SU-DHL-6 (cell line): Measurements from ENCODE around the gene HOMER2.

Experiments used
- H2AFZ ChIP-seq: fragments of 200-600 bp; sonication (generic); 2 replicates; pipeline ENCODE4 v1.6.1; 2014; ENCODE audit warnings: low read depth, mild to moderate bottlenecking, moderate library complexity, mixed read lengths, antibody characterized with exemption, low read length; ENCODE audit not compliant: severe bottlenecking
- H3F3A ChIP-seq: fragments of 200-600 bp; shearing (Covaris generic); 2 replicates; pipeline ENCODE4 v1.6.0; 2016; ENCODE audit warnings: antibody characterized with exemption, mild to moderate bottlenecking; ENCODE audit not compliant: insufficient read depth
- H3K27ac ChIP-seq: fragments of 200-600 bp; sonication (generic); 2 replicates; pipeline ENCODE4 v1.5.1; 2016; ENCODE audit warnings: low read depth, mild to moderate bottlenecking, low read length, moderate library complexity, mixed read lengths
- H3K27me3 ChIP-seq: fragments of 200-600 bp; sonication (generic), shearing (Covaris generic); 2 replicates; pipeline ENCODE4 v1.6.0; 2014; ENCODE audit warnings: mild to moderate bottlenecking, low read length
- H3K36me3 ChIP-seq: fragments of 200-600 bp; sonication (generic); 2 replicates; pipeline ENCODE4 v1.6.1; 2014; ENCODE audit warnings: mild to moderate bottlenecking, low read length, mixed read lengths
- H3K4me2 ChIP-seq: fragments of 300-600, 200-600 bp; shearing (Covaris generic), sonication (generic); 2 replicates; pipeline ENCODE4 v1.6.0; 2014; ENCODE audit warnings: low read length, low read depth, mild to moderate bottlenecking; ENCODE audit not compliant: poor library complexity, severe bottlenecking
- H3K4me3 ChIP-seq: fragments of 200-600 bp; sonication (generic); 2 replicates; pipeline ENCODE4 v1.5.1; 2014; ENCODE audit warnings: antibody characterized with exemption, low read length, mild to moderate bottlenecking, mixed read lengths; ENCODE audit not compliant: insufficient read depth, poor library complexity, severe bottlenecking
- H3K79me2 ChIP-seq: fragments of 200-600 bp; sonication (generic); 2 replicates; pipeline ENCODE4 v1.6.1; 2014; ENCODE audit warnings: mild to moderate bottlenecking, low read length, moderate library complexity; ENCODE audit not compliant: insufficient read depth
- H3K9ac ChIP-seq: fragments of 200-600 bp; sonication (generic); 2 replicates; pipeline ENCODE4 v1.7.0; 2014; ENCODE audit warnings: mild to moderate bottlenecking, low read length
- H3K9me2 ChIP-seq: fragments of 200-600 bp; sonication (generic); replicated peaks from 2 replicates; pipeline ENCODE4 v1.6.1; 2014; ENCODE audit warnings: low read length; ENCODE audit not compliant: insufficient read depth
- H3K9me3 ChIP-seq: fragments of 200-600 bp; sonication (generic); 2 replicates; pipeline ENCODE4 v1.6.1; 2014; ENCODE audit warnings: low read length, mixed read lengths; ENCODE audit not compliant: insufficient read depth
- H4K20me1 ChIP-seq: fragments of 200-600 bp; sonication (generic); 2 replicates; pipeline ENCODE4 v1.6.1; 2014; ENCODE audit warnings: low read depth, mild to moderate bottlenecking, antibody characterized with exemption, low read length, moderate library complexity, mixed read lengths
- EZH2phosphoT487 ChIP-seq: fragments of 200-600 bp; sonication (generic), shearing (Covaris generic); conservative IDR thresholded peaks from 2 replicates; pipeline ENCODE4 v1.6.1; 2018; ENCODE audit warnings: mild to moderate bottlenecking, antibody characterized with exemption, low read length, moderate library complexity, mixed read lengths
- TF ChIP-seq, protein P1 (sequence below): fragments of 200-600 bp; sonication (generic); IDR thresholded peaks from one replicate; pipeline ENCODE4 v1.5.1; 2017; ENCODE audit warnings: antibody characterized with exemption, mild to moderate bottlenecking, low read length, moderate library complexity; ENCODE audit not compliant: insufficient read depth, poor library complexity, severe bottlenecking

HOMER2 gene

DNA sequence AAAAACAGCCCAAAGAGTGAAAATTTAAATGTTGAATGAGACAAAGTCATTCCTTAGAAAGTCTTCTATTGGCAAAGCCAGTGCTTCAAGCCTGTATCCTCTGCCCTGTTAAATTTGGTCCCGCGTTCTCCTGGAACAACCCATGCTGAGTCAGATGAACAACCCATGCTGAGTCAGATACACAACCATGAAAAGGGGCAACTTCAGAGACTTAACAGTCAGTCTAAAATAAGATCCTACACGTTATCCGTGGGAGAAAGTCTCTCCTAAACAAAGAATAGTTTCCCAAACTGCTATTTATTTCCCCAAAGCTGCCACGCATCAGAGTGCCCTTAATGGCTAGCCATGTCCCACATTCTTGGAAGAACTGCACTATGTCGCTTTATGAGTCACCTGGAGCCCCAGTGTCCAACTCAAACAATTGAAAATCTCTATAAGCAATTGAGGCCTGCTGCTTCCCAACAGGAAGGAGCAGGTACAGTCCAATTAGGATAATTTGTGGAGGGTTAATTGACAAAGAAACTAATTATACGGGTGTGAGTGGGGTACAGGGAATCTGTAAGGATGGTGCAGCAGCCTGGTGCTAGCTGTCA is 77.0 kb downstream of the HOMER2 start:
- H3K4me2 ChIP-seq = no peak overlapping the region

DNA sequence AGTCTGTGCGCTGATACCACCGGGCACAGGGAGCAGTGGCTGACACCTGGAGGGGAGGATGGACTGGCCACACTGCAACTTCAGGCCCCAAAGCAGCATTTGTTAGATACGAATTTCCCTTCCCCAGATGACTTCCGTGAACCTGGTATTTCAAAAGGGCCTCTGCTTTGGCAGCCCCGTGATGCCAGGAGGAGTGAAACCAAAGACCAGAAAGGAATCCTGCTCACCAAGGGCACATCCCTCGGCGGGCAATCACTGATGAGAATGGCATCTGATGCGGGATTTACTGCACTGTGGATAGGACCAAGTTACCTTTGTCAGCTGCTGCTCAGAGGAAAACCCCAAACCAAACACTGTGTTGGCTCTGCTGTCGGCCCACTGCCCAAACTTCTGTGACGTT is 77.6 kb downstream of the HOMER2 start:
- H3K9me3 ChIP-seq = no peaks in the 10 kb centered on the region
- H3K4me3 ChIP-seq = no peak overlapping the region
- H3F3A ChIP-seq = no peaks in the 10 kb centered on the region
- H3K36me3 ChIP-seq = no peaks in the 10 kb centered on the region
- TF ChIP-seq, protein P1, sequence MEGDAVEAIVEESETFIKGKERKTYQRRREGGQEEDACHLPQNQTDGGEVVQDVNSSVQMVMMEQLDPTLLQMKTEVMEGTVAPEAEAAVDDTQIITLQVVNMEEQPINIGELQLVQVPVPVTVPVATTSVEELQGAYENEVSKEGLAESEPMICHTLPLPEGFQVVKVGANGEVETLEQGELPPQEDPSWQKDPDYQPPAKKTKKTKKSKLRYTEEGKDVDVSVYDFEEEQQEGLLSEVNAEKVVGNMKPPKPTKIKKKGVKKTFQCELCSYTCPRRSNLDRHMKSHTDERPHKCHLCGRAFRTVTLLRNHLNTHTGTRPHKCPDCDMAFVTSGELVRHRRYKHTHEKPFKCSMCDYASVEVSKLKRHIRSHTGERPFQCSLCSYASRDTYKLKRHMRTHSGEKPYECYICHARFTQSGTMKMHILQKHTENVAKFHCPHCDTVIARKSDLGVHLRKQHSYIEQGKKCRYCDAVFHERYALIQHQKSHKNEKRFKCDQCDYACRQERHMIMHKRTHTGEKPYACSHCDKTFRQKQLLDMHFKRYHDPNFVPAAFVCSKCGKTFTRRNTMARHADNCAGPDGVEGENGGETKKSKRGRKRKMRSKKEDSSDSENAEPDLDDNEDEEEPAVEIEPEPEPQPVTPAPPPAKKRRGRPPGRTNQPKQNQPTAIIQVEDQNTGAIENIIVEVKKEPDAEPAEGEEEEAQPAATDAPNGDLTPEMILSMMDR = no peak
- no peak for TF ChIP-seq EZH2phosphoT487
- H4K20me1 ChIP-seq = no peaks in the 10 kb centered on the region
- H3K9me2 ChIP-seq = no peaks in the 10 kb centered on the region
- H2AFZ ChIP-seq = no peak overlapping the region
- H3K9ac ChIP-seq = no peak overlapping the region
- no peaks in the 10 kb centered on the region for H3K27me3 ChIP-seq
- H3K4me2 ChIP-seq = no peak overlapping the region
- no peak overlapping the region for H3K27ac ChIP-seq
- no peaks in the 10 kb centered on the region for H3K79me2 ChIP-seq

More for the DNA sequence above, 77.0 kb downstream of the HOMER2 start:
- TF ChIP-seq, protein P1 = no peak
- no peak for TF ChIP-seq EZH2phosphoT487
- H3K79me2 ChIP-seq = no peaks in the 10 kb centered on the region
- H3K9ac ChIP-seq = no peak overlapping the region
- no peaks in the 10 kb centered on the region for H3K9me2 ChIP-seq
- no peak overlapping the region for H3K27ac ChIP-seq
- no peaks in the 10 kb centered on the region for H3K27me3 ChIP-seq
- no peaks in the 10 kb centered on the region for H3K36me3 ChIP-seq
- H4K20me1 ChIP-seq = no peaks in the 10 kb centered on the region
- H3K9me3 ChIP-seq = no peaks in the 10 kb centered on the region
- no peak overlapping the region for H2AFZ ChIP-seq
- H3K4me3 ChIP-seq = no peak overlapping the region
- H3F3A ChIP-seq = no peaks in the 10 kb centered on the region

DNA sequence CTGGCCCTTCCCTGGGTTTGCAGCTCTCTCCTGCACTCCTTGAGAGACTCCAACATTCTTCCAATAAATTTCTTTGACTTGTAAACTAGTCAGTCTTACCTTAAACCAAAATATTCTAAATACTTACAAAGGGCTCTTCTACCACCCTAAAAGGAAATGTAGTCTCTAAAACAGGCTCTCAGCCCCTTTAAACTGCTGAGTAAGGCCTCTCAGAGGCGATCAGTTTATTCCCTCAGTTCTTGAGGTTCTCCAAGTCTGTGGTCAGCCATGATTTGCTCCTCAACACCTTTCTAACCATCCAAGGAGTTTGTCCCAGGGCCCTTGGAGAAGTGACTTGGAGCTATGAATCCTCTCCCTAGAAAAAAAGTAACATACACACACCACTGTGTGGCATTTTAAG is 78.3 kb downstream of the HOMER2 start:
- H4K20me1 ChIP-seq = no peaks in the 10 kb centered on the region
- TF ChIP-seq, protein P1 = no peak
- no peak for TF ChIP-seq EZH2phosphoT487
- no peak overlapping the region for H3K4me2 ChIP-seq
- H3K9ac ChIP-seq = no peak overlapping the region
- no peaks in the 10 kb centered on the region for H3K79me2 ChIP-seq
- no peaks in the 10 kb centered on the region for H3K9me3 ChIP-seq
- H3K27ac ChIP-seq = no peak overlapping the region
- H3K4me3 ChIP-seq = no peak overlapping the region
- no peaks in the 10 kb centered on the region for H3F3A ChIP-seq
- H3K36me3 ChIP-seq = no peaks in the 10 kb centered on the region
- no peak overlapping the region for H2AFZ ChIP-seq
- no peaks in the 10 kb centered on the region for H3K9me2 ChIP-seq
- no peaks in the 10 kb centered on the region for H3K27me3 ChIP-seq
